H1 (cell line): ENCODE measurements around the gene FBXO39. TPM values are rescaled to one million over a fixed set of nuclear protein-coding genes. Genes with fewer than 3 reads are reported as not detected.
"Not testable (repeated sequence)": the region's sequence is repeated elsewhere in the genome, so short reads cannot be mapped to it uniquely, and the experiment has no call there.

Source experiments
- CTCF ChIA-PET: fragments of 300-600 bp; sonication (Branson Sonifier 250); formaldehyde crosslinking; loops from one replicate; lab custom pipeline; 2021; ENCODE audit not compliant: partially characterized antibody; lab: Charles Lee
- POLR2A ChIA-PET: fragments of 300-600 bp; sonication (Branson Sonifier 250); formaldehyde crosslinking; loops from one replicate; lab custom pipeline; 2021; ENCODE audit warnings: inconsistent platforms; ENCODE audit not compliant: partially characterized antibody; lab: Charles Lee
- DNase-seq, 2 experiments: peaks; one replicate each; pipeline versions ENCODE4 v3.0.0 to v3.0.0-alpha.2; 2010 to 2022; ENCODE audit warnings: low spot score in 2 of 2, low read depth in 1 of 2, mixed read lengths in 1 of 2
- FAIRE-seq: peaks from 2 replicates; lab custom pipeline; 2011; peaks lifted over from hg19 to GRCh38; lab: Jason Lieb, UNC
- H2AFZ ChIP-seq: 2 replicates; pipeline ENCODE4 v1.8.1; 2012; ENCODE audit warnings: low read length, inconsistent platforms
- H2AK5ac ChIP-seq: 2 replicates; pipeline ENCODE4 v1.6.1; 2013; ENCODE audit warnings: low read depth, low read length
- H2BK120ac ChIP-seq: replicated peaks from 2 replicates; pipeline ENCODE3; 2013; ENCODE audit warnings: low read depth, low read length, inconsistent platforms
- H2BK12ac ChIP-seq: 2 replicates; pipeline ENCODE4 v1.6.1; 2013; ENCODE audit warnings: low read depth, low read length
- H2BK15ac ChIP-seq: 2 replicates; pipeline ENCODE4 v1.6.1; 2013; ENCODE audit warnings: low read length
- H2BK20ac ChIP-seq: 2 replicates; pipeline ENCODE4 v1.6.1; 2013; ENCODE audit warnings: low read length
- H2BK5ac ChIP-seq: 2 replicates; pipeline ENCODE4 v1.6.1; 2013; ENCODE audit warnings: low read depth, low read length
- H3K14ac ChIP-seq: 2 replicates; pipeline ENCODE4 v1.6.1; 2013; ENCODE audit warnings: inconsistent platforms; ENCODE audit not compliant: insufficient read length
- H3K18ac ChIP-seq: 2 replicates; pipeline ENCODE4 v1.6.1; 2013; ENCODE audit warnings: low read length; ENCODE audit errors: extremely low read depth
- H3K23ac ChIP-seq: 2 replicates; pipeline ENCODE4 v1.6.1; 2013; ENCODE audit warnings: inconsistent platforms; ENCODE audit not compliant: insufficient read length
- H3K23me2 ChIP-seq: 2 replicates; pipeline ENCODE4 v1.6.1; 2013; ENCODE audit warnings: low read depth, low read length
- H3K27ac ChIP-seq: 2 replicates; pipeline ENCODE4 v1.6.1; 2011; ENCODE audit warnings: low read depth, low read length, inconsistent platforms
- H3K27me3 ChIP-seq, 4 experiments: replicated peaks in 1 of 4; 1 replicate in 1 of 4; 2 replicates in 3 of 4; pipeline versions ENCODE4 v1.6.1 to v1.8.1; 2011 to 2013; ENCODE audit warnings: low read length in 3 of 4, mild to moderate bottlenecking in 3 of 4, inconsistent platforms in 2 of 4, mixed read lengths in 2 of 4, moderate library complexity in 1 of 4; ENCODE audit not compliant: control insufficient read depth in 3 of 4, insufficient read depth in 3 of 4; ENCODE audit errors: extremely low read depth in 1 of 4
- H3K36me3 ChIP-seq, 4 experiments: 2 replicates each; pipeline versions ENCODE4 v1.6.1 to v1.8.1; 2011 to 2013; ENCODE audit warnings: mild to moderate bottlenecking in 4 of 4, low read length in 3 of 4, moderate library complexity in 2 of 4, control low read depth in 1 of 4, inconsistent platforms in 1 of 4; ENCODE audit not compliant: insufficient read depth in 4 of 4, control insufficient read depth in 2 of 4
- H3K4ac ChIP-seq: replicated peaks from 2 replicates; pipeline ENCODE3; 2013; ENCODE audit warnings: low read length, low read depth, mixed read lengths, inconsistent platforms; ENCODE audit not compliant: insufficient read length
- H3K4me1 ChIP-seq, 4 experiments: replicated peaks in 1 of 4; 1 replicate in 1 of 4; 2 replicates in 3 of 4; pipeline versions ENCODE4 v1.6.1 to v1.8.1; 2011 to 2013; ENCODE audit warnings: low read length in 3 of 4, inconsistent platforms in 2 of 4, mixed read lengths in 1 of 4; ENCODE audit not compliant: insufficient read depth in 4 of 4, control insufficient read depth in 3 of 4
- H3K4me2 ChIP-seq, 2 experiments: 2 replicates each; pipeline versions ENCODE4 v1.6.1 to v1.8.1; 2011 to 2013; ENCODE audit warnings: low read depth in 2 of 2, low read length in 2 of 2, control low read depth in 1 of 2, inconsistent platforms in 1 of 2, mild to moderate bottlenecking in 1 of 2; ENCODE audit not compliant: insufficient read depth in 1 of 2
- H3K4me3 ChIP-seq, 4 experiments: fragments of 200-600, 300-600 bp in 1 of 4; sonication (generic), shearing (Covaris generic), sonication (Bioruptor Twin) in 1 of 4; 2 replicates each; pipeline versions ENCODE4 v1.5.1 to v1.8.1; 2011 to 2016; ENCODE audit warnings: low read length in 4 of 4, low read depth in 3 of 4, control low read depth in 2 of 4, inconsistent platforms in 2 of 4, mild to moderate bottlenecking in 2 of 4, mixed read lengths in 1 of 4, moderate library complexity in 1 of 4; ENCODE audit not compliant: insufficient read depth in 2 of 4; ENCODE audit errors: extremely low read depth in 1 of 4
- H3K56ac ChIP-seq: replicated peaks from 2 replicates; pipeline ENCODE3; 2013; ENCODE audit warnings: low read depth, mild to moderate bottlenecking, mixed read lengths, low read length, inconsistent platforms; ENCODE audit not compliant: insufficient read length
- H3K79me1 ChIP-seq: 2 replicates; pipeline ENCODE4 v1.6.1; 2013; ENCODE audit warnings: low read depth, low read length, control low read depth
- H3K79me2 ChIP-seq, 2 experiments: 2 replicates each; pipeline versions ENCODE4 v1.6.1 to v1.8.1; 2012 to 2013; ENCODE audit warnings: low read length in 2 of 2, mild to moderate bottlenecking in 2 of 2, inconsistent platforms in 1 of 2; ENCODE audit not compliant: insufficient read depth in 2 of 2, control insufficient read depth in 1 of 2
- H3K9ac ChIP-seq, 4 experiments: replicated peaks in 1 of 4; 1 replicate in 1 of 4; 2 replicates in 3 of 4; pipeline versions ENCODE4 v1.6.1 to v1.8.1; 2011 to 2013; ENCODE audit warnings: low read depth in 3 of 4, low read length in 3 of 4, control low read depth in 2 of 4, mild to moderate bottlenecking in 2 of 4, moderate library complexity in 2 of 4, inconsistent platforms in 1 of 4; ENCODE audit errors: extremely low read depth in 1 of 4
- H3K9me3 ChIP-seq, 2 experiments: 2 replicates each; pipeline versions ENCODE4 v1.6.1 to v1.8.1; 2012 to 2013; ENCODE audit warnings: mild to moderate bottlenecking in 2 of 2, moderate library complexity in 2 of 2, control low read depth in 1 of 2, inconsistent platforms in 1 of 2, low read depth in 1 of 2, low read length in 1 of 2, mixed read lengths in 1 of 2; ENCODE audit not compliant: insufficient read depth in 2 of 2
- H4K20me1 ChIP-seq, 2 experiments: replicated peaks in 1 of 2; 2 replicates each; pipeline versions ENCODE3 to v1.8.1; 2011 to 2013; ENCODE audit warnings: inconsistent platforms in 2 of 2, low read length in 2 of 2, mild to moderate bottlenecking in 1 of 2; ENCODE audit not compliant: insufficient read depth in 2 of 2, control insufficient read depth in 1 of 2
- H4K5ac ChIP-seq: 2 replicates; pipeline ENCODE4 v1.6.1; 2013; ENCODE audit warnings: low read length, low read depth, mixed read lengths, inconsistent platforms; ENCODE audit not compliant: insufficient read length
- H4K8ac ChIP-seq: 2 replicates; pipeline ENCODE4 v1.8.0; 2013; ENCODE audit warnings: mild to moderate bottlenecking, moderate library complexity, low read length, inconsistent platforms; ENCODE audit not compliant: insufficient read depth; ENCODE audit errors: extremely low read depth
- H4K91ac ChIP-seq: replicated peaks from 2 replicates; pipeline ENCODE3; 2013; ENCODE audit warnings: low read length, mixed read lengths, inconsistent platforms; ENCODE audit not compliant: insufficient read length
- WGBS, 2 experiments: shearing (Covaris generic) in 1 of 2; methylation state at CpG; one replicate each; pipeline versions ENCODE4 v1.1.6 to v1.1.7; 2013 to 2015; ENCODE audit warnings: low lambda C conversion rate in 2 of 2, mixed read lengths in 2 of 2, inconsistent platforms in 1 of 2, low coverage in 1 of 2, missing lambda C conversion rate in 1 of 2; ENCODE audit not compliant: insufficient replicate concordance in 2 of 2, insufficient coverage in 1 of 2, insufficient read length in 1 of 2; ENCODE audit errors: extremely low coverage in 1 of 2, missing lambda C conversion rate in 1 of 2; 5-methylcytosine and 5-hydroxymethylcytosine counted together
- polyA plus RNA-seq, 7 experiments: library from polyadenylated mRNA; depleted of rRNA in 3 of 7; stranded (reverse) in 5 of 7; unstranded in 2 of 7; fragments of >200 nt in 5 of 7; fragments of 200-250 nt in 2 of 7; gene quantifications; 1 replicate in 5 of 7; 2 replicates in 1 of 7; 4 replicates in 1 of 7; pipeline versions ENCODE4 v1.2.1 to v1.2.3, GENCODE V29; 2011 to 2013; ENCODE audit warnings: missing spikeins in 2 of 7, mixed read lengths in 2 of 7
- total RNA-seq: library from RNA; stranded (reverse); fragmentation: NEBNext Ultra II Directional; extraction: Animal tissue kit (Norgen Biotek cat#: 25700); gene quantifications from 2 replicates; pipeline ENCODE4 v1.2.1, GENCODE V29; 2021

The FBXO39 gene
- total and polyA plus RNA-seq, 2 of the 8 experiments (the other 6 are each of a cell fraction or from before 2014, with no cell fraction given): 0.12 to 0.22 TPM

DNA sequence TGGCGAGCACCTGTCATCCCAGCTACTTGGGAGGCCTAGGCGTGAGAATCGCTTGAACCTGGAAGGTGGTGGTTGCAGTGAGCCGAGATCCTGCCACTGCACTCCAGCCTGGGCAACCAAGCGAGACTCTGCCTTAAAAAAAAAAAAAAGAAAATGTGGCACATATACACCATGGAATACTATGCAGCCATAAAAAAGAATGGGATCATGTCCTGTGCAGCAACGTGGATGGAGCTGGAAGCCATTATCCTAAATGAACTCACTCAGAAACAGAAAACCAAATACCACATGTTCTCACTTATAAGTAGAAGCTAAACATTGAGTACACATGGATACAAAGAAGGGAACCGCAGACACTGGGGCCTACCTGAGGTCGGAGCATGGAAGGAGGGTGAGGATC lies 1.1 kb upstream of the FBXO39 start:
- not testable (repeated sequence) for H3K23me2 ChIP-seq, H2BK20ac ChIP-seq, H2AFZ ChIP-seq, H2BK120ac ChIP-seq, H4K91ac ChIP-seq, H3K79me1 ChIP-seq, H3K27ac ChIP-seq, H2BK5ac ChIP-seq, H3K4me1 ChIP-seq, DNase-seq, H4K20me1 ChIP-seq, H3K56ac ChIP-seq, H4K8ac ChIP-seq, H3K18ac ChIP-seq, H4K5ac ChIP-seq, H3K9ac ChIP-seq, H2AK5ac ChIP-seq, FAIRE-seq, H3K36me3 ChIP-seq, H3K4ac ChIP-seq, H2BK15ac ChIP-seq, H3K4me3 ChIP-seq, H3K14ac ChIP-seq, H3K9me3 ChIP-seq, H2BK12ac ChIP-seq, H3K79me2 ChIP-seq, H3K4me2 ChIP-seq, H3K23ac ChIP-seq
- WGBS, 2 experiments: 96% methylated on average over 7 of the region's 8 CpGs; no CpG with 5 or more reads in 1 of the 2 experiments
- H3K27me3 ChIP-seq: peaks cover 2 to 17% (median 13%) of the 10 kb centered on the region in 4 experiments
- ChIA-PET CTCF (interaction anchor here (0.6 to 2.4 kb wide), 2 partner anchors 79 to 547 kb away, joined by 3 to 7 read pairs; no protein-coding TSS in a partner anchor), POLR2A (interaction anchor here (0.6 kb wide), 1 partner anchor 885 kb away, joined by 6 read pairs; no protein-coding TSS in a partner anchor)
